ENCODE results near the gene NKRF. TPM values are rescaled to one million over a fixed set of nuclear protein-coding genes. Genes with fewer than 3 reads are reported as not detected.
A peak's percentile ranks its signal among the peaks of the same experiment; 100 is the strongest.
"Not testable (repeated sequence)": the region's sequence is repeated elsewhere in the genome, so short reads cannot be mapped to it uniquely, and the experiment has no call there.

The NKRF gene
- 10 to 100 TPM; 15.9 to 18.8 TPM for total RNA-seq

GRCh38 chrX:119606280-119607017 lies at the start of gene NKRF:
NKRF (minus strand) TSS chrX:119606424.
- peaks cover 52% of the 10 kb centered on the region for H3K4me1 Mint-ChIP-seq (ENCODE audit: low read depth)
- H3K27ac Mint-ChIP-seq: peak within 1 kb of the TSS; percentile 95
- H3K36me3 Mint-ChIP-seq (ENCODE audit: insufficient read depth in 2 of 2): peaks cover 2 to 5% of the 10 kb centered on the region in 2 donors
- H3K27me3 Mint-ChIP-seq (ENCODE audit: low read depth): peaks cover 6% of the 10 kb centered on the region
- H3K4me3 Mint-ChIP-seq: peak within 1 kb of the TSS; percentile 92 to 97
- no peaks in the 10 kb centered on the region for H3K9me3 Mint-ChIP-seq
- peak; percentile 79 to 87 for ATAC-seq (replicated peaks in 1 of 2)
- peak; percentile 88 to 91 for DNase-seq

DNA sequence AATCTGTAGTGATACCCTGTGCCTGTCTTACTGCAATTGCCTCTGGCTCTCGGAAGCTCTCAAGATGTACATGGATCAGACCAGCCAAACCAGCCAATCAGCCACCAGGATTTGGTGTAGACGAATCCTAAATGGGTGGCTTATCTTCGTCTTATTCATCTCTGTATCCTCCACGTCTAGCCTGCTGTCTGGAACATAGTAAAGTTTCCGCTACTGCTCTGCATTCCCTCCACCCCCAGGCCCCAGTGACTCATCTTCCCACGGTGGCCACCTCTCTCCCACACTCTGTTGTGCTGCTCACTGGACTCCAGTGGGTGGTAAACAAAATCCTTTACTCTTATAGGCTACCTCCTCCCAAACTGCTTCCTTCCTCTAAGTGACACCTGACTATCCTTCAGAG lies 48.9 kb upstream of the NKRF start:
- Mint-ChIP-seq H3K4me3 (peak overlapping the region; percentile 2 to 46), H3K4me1 (ENCODE audit: low read depth) (peaks cover 44% of the 10 kb centered on the region), H3K27ac (peak overlapping the region; percentile 59), H3K36me3 (ENCODE audit: insufficient read depth in 2 of 2) (peaks cover 12 to 49% of the 10 kb centered on the region in 2 donors), H3K27me3 (ENCODE audit: low read depth) (no peaks in the 10 kb centered on the region), H3K9me3 (no peaks in the 10 kb centered on the region)
- ATAC-seq (replicated peaks in 1 of 2): peak; percentile 93 to 96
- DNase-seq: peak; percentile 61 to 73

DNA sequence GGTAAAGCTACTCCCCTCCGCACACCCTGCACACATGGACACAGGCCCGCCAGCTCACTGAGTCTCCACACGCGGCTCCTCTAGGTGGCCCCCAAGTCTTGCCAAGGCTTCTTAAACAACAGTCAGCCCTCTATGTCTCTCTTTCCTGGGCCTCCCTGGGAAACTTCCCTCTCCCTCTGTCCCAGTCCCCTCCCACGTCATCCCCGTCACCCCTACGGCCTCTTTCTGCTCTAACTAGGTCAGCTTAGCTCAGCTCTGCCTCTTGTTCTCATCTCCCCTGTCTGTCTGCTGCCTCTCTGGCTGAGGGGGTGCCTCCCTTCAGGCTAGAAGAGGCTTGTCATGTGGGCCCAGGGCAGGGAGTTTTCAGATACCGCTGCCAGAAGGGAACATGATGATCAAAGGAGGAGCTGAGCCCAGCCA lies 47.9 kb upstream of the NKRF start:
- Mint-ChIP-seq H3K9me3 (no peaks in the 10 kb centered on the region), H3K4me3 (no peak overlapping the region), H3K4me1 (ENCODE audit: low read depth) (peaks cover 48% of the 10 kb centered on the region), H3K36me3 (ENCODE audit: insufficient read depth in 2 of 2) (peaks cover 10 to 49% of the 10 kb centered on the region in 2 donors), H3K27ac (no peak overlapping the region), H3K27me3 (ENCODE audit: low read depth) (no peaks in the 10 kb centered on the region)
- DNase-seq (no peak), ATAC-seq (replicated peaks in 1 of 2) (no peak)

GRCh38 chrX:119648421-119648775 lies 42.2 kb upstream of the NKRF start:
- peak overlapping the region; percentile 91 for H3K27ac Mint-ChIP-seq
- H3K9me3 Mint-ChIP-seq: no peaks in the 10 kb centered on the region
- DNase-seq (no peak), ATAC-seq (replicated peaks in 1 of 2) (peak; percentile 1 to 9)
- H3K4me3 Mint-ChIP-seq: peak overlapping the region; percentile 58 to 75
- H3K4me1 Mint-ChIP-seq (ENCODE audit: low read depth): peaks cover 50% of the 10 kb centered on the region
- H3K27me3 Mint-ChIP-seq (ENCODE audit: low read depth): no peaks in the 10 kb centered on the region
- peaks cover 14 to 60% of the 10 kb centered on the region in 2 donors for H3K36me3 Mint-ChIP-seq (ENCODE audit: insufficient read depth in 2 of 2)

DNA sequence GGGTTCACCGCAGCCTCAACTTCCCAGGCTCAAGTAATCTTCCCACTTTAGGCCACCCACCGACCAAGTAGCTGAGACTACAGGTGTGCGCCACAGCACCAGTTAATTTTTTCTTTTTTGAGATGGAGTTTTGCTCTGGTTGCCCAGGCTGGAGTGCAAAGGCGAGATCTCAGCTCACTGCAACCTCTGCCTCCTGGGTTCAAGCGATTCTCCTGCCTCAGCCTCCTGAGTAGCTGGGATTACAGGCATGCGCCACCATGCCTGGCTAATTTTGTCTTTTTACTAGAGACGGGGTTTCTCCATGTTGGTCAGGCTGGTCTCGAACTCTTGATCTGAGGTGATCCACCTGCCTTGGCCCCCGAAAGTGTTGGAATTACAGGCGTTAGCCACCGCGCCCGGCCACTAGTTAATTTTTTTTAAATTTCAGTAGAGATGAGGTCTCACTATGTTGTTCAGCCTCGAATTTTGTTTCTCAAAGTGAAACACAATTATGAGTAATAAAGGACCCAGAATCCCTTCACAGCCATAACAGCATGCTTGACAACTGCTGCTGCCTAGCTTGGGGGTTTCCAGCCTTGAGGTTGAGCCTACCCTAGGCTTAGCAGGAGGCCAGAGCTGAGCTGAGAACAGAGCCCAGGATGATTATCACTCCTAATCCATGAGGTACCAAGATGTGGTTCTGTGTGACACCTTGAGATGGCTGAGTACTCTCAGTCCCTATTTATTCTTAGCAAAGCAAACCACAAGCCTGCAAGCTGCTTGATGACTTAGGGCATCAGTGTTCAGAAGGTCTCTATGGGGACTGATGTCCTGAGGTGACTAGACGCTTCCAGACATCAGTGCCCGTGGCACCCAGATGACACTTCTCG lies 41.6 kb upstream of the NKRF start:
- Mint-ChIP-seq H3K36me3 (ENCODE audit: insufficient read depth in 2 of 2) (peaks cover 9 to 55% of the 10 kb centered on the region in 2 donors), H3K4me1 (ENCODE audit: low read depth) (peaks cover 50% of the 10 kb centered on the region), H3K27me3 (ENCODE audit: low read depth) (no peaks in the 10 kb centered on the region), H3K27ac (peak overlapping the region; percentile 91), H3K9me3 (no peaks in the 10 kb centered on the region), H3K4me3 (peak overlapping the region; percentile 58 to 75)
- ATAC-seq (replicated peaks in 1 of 2): peak; percentile 97 to 98
- DNase-seq: peak; percentile 72 to 90

GRCh38 chrX:119647089-119647488 lies 40.9 kb upstream of the NKRF start:
- Mint-ChIP-seq H3K36me3 (ENCODE audit: insufficient read depth in 2 of 2) (peaks cover 9 to 53% of the 10 kb centered on the region in 2 donors), H3K9me3 (no peaks in the 10 kb centered on the region), H3K4me1 (ENCODE audit: low read depth) (peaks cover 50% of the 10 kb centered on the region), H3K4me3 (peak overlapping the region; percentile 58 to 73), H3K27ac (peak overlapping the region; percentile 91), H3K27me3 (ENCODE audit: low read depth) (no peaks in the 10 kb centered on the region)
- no peak for DNase-seq
- no peak for ATAC-seq (replicated peaks in 1 of 2)

DNA sequence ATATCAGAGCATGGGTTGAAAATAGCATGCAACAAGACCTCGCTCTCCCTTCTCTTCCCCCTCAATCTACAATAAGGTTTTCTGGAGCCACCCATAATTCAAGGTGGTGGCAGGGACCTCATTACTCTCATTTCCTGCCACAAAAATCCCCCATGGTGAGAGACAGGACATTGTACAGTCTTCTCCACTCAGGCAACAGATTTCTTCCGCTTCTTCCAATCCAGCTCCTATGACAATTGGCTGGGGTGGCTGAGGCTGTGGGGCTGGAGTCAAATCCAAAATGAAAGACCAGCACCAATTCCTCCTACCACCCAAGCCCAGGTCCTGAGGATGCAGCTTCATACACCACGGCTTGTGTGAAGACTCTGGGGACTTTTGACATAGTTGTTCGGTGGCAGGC lies 40.3 kb upstream of the NKRF start:
- ATAC-seq (replicated peaks in 1 of 2) (no peak), DNase-seq (no peak)
- no peaks in the 10 kb centered on the region for H3K27me3 Mint-ChIP-seq (ENCODE audit: low read depth)
- no peaks in the 10 kb centered on the region for H3K9me3 Mint-ChIP-seq
- peaks cover 9 to 52% of the 10 kb centered on the region in 2 donors for H3K36me3 Mint-ChIP-seq (ENCODE audit: insufficient read depth in 2 of 2)
- H3K4me3 Mint-ChIP-seq: peak overlapping the region; percentile 54 to 73
- H3K4me1 Mint-ChIP-seq (ENCODE audit: low read depth): peaks cover 50% of the 10 kb centered on the region
- peak overlapping the region; percentile 69 for H3K27ac Mint-ChIP-seq

GRCh38 chrX:119643696-119644095 lies 37.5 kb upstream of the NKRF start:
- Mint-ChIP-seq H3K4me1 (ENCODE audit: low read depth) (peaks cover 37% of the 10 kb centered on the region), H3K27me3 (ENCODE audit: low read depth) (no peaks in the 10 kb centered on the region), H3K4me3 (no peak overlapping the region), H3K9me3 (no peaks in the 10 kb centered on the region), H3K27ac (no peak overlapping the region), H3K36me3 (ENCODE audit: insufficient read depth in 2 of 2) (peaks cover 13 to 59% of the 10 kb centered on the region in 2 donors)
- ATAC-seq (replicated peaks in 1 of 2) (no peak), DNase-seq (no peak)

DNA sequence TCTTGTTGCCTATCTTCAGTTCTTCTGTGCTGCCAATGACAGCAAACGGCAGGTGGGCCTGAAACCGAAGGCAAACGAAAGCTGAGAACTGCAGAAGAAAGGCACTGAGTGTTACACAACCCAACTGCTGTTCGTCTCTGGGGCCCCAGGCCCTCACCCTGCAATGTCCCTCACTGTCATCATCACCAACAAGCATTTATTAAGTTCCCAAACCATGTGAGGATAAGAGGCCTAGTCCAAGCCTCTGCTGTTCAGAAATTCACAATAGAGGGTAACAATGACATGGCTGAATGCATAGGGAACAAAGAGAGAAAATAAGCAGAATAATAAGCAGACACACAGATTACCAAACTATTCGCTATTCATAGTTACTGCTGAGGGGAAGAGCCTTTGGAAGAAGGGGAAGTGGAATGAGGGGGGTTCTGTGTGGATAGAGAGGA lies 34.5 kb upstream of the NKRF start:
- Mint-ChIP-seq H3K36me3 (ENCODE audit: insufficient read depth in 2 of 2) (peaks cover 14 to 54% of the 10 kb centered on the region in 2 donors), H3K4me3 (no peak overlapping the region), H3K4me1 (ENCODE audit: low read depth) (peaks cover 23% of the 10 kb centered on the region), H3K27ac (no peak overlapping the region), H3K27me3 (ENCODE audit: low read depth) (no peaks in the 10 kb centered on the region), H3K9me3 (no peaks in the 10 kb centered on the region)
- no peak for DNase-seq
- no peak for ATAC-seq (replicated peaks in 1 of 2)

GRCh38 chrX:119638725-119639471 lies 32.7 kb upstream of the NKRF start:
- no peaks in the 10 kb centered on the region for H3K9me3 Mint-ChIP-seq
- peak; percentile 28 to 39 for ATAC-seq (replicated peaks in 1 of 2)
- no peak overlapping the region for H3K4me3 Mint-ChIP-seq
- no peak for DNase-seq
- peaks cover 23 to 58% of the 10 kb centered on the region in 2 donors for H3K36me3 Mint-ChIP-seq (ENCODE audit: insufficient read depth in 2 of 2)
- peaks cover 28% of the 10 kb centered on the region for H3K4me1 Mint-ChIP-seq (ENCODE audit: low read depth)
- H3K27me3 Mint-ChIP-seq (ENCODE audit: low read depth): no peaks in the 10 kb centered on the region
- H3K27ac Mint-ChIP-seq: peak overlapping the region; percentile 38

- H3K27me3 Mint-ChIP-seq (ENCODE audit: low read depth); DNase-seq; H3K4me3 Mint-ChIP-seq; H3K9me3 Mint-ChIP-seq; ATAC-seq (replicated peaks in 1 of 2): not testable (repeated sequence)
- Mint-ChIP-seq H3K36me3 (ENCODE audit: insufficient read depth in 2 of 2) (peaks cover 29 to 67% of the 10 kb centered on the region in 2 donors), H3K27ac (peak overlapping the region; percentile 47), H3K4me1 (ENCODE audit: low read depth) (peaks cover 28% of the 10 kb centered on the region)
Observed at GRCh38 chrX:119637421-119637820, 31.2 kb upstream of the NKRF start.

- Mint-ChIP-seq H3K36me3 (ENCODE audit: insufficient read depth in 2 of 2) (peaks cover 28 to 65% of the 10 kb centered on the region in 2 donors), H3K27me3 (ENCODE audit: low read depth) (no peaks in the 10 kb centered on the region)
Observed at GRCh38 chrX:119636419-119636818, 30.2 kb upstream of the NKRF start.

More at GRCh38 chrX:119636419-119636818, 30.2 kb upstream of the NKRF start:
- no peaks in the 10 kb centered on the region for H3K9me3 Mint-ChIP-seq
- peak in 1 of 2 donors; percentile 24 for ATAC-seq (replicated peaks in 1 of 2)
- peaks cover 28% of the 10 kb centered on the region for H3K4me1 Mint-ChIP-seq (ENCODE audit: low read depth)
- DNase-seq: no peak
- peak overlapping the region; percentile 20 for H3K27ac Mint-ChIP-seq
- H3K4me3 Mint-ChIP-seq: no peak overlapping the region
